ENCODE data around the gene LIM2. TPM values are rescaled to one million over a fixed set of nuclear protein-coding genes. Genes with fewer than 3 reads are reported as not detected.
A peak's percentile ranks its signal among the peaks of the same experiment; 100 is the strongest.

The LIM2 gene
- polyA plus RNA-seq, 2 of the 4 experiments (the other 2 are of a cell fraction), result not detected

DNA sequence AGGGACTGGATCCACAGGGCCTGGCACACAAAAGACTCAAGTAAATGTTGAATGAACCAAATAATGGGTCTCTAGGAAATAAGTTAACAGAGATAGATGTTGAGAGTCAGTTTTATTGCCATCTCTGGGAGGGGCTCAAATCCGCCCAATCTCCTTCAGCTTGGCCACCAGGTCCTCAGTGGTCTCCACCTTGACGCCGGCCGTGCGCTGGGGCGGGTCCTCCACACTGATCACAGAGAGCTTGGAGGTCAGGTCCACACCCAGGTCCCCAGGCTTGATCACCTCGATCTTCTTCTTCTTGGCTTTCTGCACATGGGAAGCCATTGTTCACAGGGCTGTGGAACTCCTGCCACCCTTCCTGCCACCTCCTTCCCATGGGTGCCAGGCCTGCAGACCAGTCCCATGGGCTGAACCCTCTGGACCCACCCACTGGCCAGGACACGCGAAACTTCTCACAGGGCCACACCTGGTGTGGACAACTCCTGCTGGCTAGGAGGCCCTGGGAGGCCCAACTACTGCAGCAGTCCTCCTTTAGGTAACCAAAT lies 42.6 kb downstream of the LIM2 start:
- ATAC-seq (no peak), FAIRE-seq (no peak), DNase-seq (ENCODE audit: low read depth in 1 of 2, low spot score in 1 of 2) (no peak)
- POLR2A ChIA-PET, result no interaction called here
- Histone ChIP-seq H3K4me3 (no peak overlapping the region), H3K4me2 (no peak overlapping the region), H3K9me3 (no peaks in the 10 kb centered on the region), H3K27ac (no peak overlapping the region), H3K4me1 (peaks cover 47% of the 10 kb centered on the region)
- WGBS (ENCODE audit: missing lambda C conversion rate), result 98% methylated on average over 9 of the region's 9 CpGs
- TF ChIP-seq CHD4 (IDR thresholded peaks at IDR 0.05; ENCODE audit: borderline replicate concordance) (no peak), CBX8 (IDR thresholded peaks at IDR 0.05) (no peak), ZFP36 (IDR thresholded peaks at IDR 0.05; ENCODE audit: borderline replicate concordance, partially characterized antibody) (no peak), JUNB (IDR thresholded peaks at IDR 0.05) (no peak), FOSL2 (IDR thresholded peaks at IDR 0.05) (no peak), FOSL2 (CRISPR knock-in tag; IDR thresholded peaks at IDR 0.05) (no peak), KDM1A (IDR thresholded peaks at IDR 0.05; ENCODE audit: low read depth) (no peak), GATA3 (IDR thresholded peaks at IDR 0.05; ENCODE audit: borderline replicate concordance) (no peak), POLR2AphosphoS2 (conservative IDR thresholded peaks at IDR 0.05; ENCODE audit: low read length) (no peak), ZC3H11A (IDR thresholded peaks at IDR 0.05) (no peak), FOXS1 (CRISPR knock-in tag; IDR thresholded peaks at IDR 0.05) (no peak)
- TF ChIP-seq, protein P1, sequence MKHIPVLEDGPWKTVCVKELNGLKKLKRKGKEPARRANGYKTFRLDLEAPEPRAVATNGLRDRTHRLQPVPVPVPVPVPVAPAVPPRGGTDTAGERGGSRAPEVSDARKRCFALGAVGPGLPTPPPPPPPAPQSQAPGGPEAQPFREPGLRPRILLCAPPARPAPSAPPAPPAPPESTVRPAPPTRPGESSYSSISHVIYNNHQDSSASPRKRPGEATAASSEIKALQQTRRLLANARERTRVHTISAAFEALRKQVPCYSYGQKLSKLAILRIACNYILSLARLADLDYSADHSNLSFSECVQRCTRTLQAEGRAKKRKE (CRISPR knock-in tag; IDR thresholded peaks at IDR 0.05; ENCODE audit: low read depth), result no peak
- TF ChIP-seq, protein P2, sequence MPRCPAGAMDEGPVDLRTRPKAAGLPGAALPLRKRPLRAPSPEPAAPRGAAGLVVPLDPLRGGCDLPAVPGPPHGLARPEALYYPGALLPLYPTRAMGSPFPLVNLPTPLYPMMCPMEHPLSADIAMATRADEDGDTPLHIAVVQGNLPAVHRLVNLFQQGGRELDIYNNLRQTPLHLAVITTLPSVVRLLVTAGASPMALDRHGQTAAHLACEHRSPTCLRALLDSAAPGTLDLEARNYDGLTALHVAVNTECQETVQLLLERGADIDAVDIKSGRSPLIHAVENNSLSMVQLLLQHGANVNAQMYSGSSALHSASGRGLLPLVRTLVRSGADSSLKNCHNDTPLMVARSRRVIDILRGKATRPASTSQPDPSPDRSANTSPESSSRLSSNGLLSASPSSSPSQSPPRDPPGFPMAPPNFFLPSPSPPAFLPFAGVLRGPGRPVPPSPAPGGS (IDR thresholded peaks at IDR 0.05), result no peak
- CTCF ChIA-PET, result interaction anchor here (0.8 to 1.1 kb wide), 4 partner anchors 21 to 316 kb away, joined by 3 to 4 read pairs (median 3); partner anchors contain the start of gene ETFB

DNA sequence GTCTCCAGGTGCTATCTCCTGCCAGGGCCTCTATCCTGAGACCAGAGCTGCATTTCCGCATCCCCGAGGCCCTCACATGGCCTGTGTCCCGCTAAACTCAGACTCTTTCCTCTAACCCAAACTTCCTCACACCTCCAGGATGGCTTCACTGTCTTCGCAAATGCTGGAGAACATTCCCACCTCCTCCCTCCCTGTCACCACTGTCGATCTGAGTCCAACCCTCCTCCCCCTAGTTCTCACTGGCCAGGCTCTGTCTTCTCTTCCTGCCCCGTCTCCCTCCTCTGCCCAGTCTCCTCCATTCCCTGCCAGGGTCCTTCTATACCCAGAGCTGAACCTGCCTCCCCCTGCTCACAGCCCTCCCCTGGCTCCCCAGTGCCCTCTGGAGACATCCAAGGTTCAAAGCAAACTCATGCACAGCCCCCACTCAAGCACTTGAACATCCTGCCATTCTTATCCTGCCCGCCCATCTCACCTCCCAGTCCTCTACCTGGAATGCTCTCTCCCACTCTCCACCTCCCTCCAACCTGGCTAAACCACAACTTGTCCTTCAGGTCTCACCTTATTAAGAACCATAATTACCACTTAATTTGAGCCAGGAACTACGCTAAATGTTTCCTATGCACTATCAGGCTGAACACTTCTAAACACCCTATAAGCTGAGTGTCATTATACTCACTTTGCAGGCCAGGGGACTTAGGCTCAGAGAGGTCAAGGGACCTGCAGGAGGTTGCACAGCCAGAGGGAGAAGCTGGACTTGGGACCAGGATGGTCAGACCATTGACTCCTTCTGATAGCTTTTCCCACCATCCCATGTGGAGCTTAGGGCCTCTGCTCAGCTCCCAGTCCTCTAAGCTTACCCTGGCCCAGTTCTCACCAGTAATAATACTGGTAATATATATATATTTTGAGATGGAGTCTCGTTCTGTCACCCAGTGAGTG lies 44.9 kb downstream of the LIM2 start:
- WGBS (ENCODE audit: missing lambda C conversion rate), result 77% methylated on average over 9 of the region's 9 CpGs
- POLR2A ChIA-PET, result interaction anchor here (0.6 to 1.6 kb wide), 3 partner anchors 15 to 25 kb away, joined by 3 to 7 read pairs (median 4); partner anchors contain the start of gene ETFB
- FAIRE-seq (no peak), ATAC-seq (no peak), DNase-seq (ENCODE audit: low read depth in 1 of 2, low spot score in 1 of 2) (no peak)
- Histone ChIP-seq H3K27ac (peak overlapping the region in 1 of 2 experiments; percentile 90; a peak in 3 of 6 replicates), H3K4me3 (no peak overlapping the region), H3K4me1 (peaks cover 40% of the 10 kb centered on the region), H3K9me3 (no peaks in the 10 kb centered on the region), H3K4me2 (peak overlapping the region; percentile 9; the same call in 1 of the 3 replicates)
- CTCF ChIA-PET, result interaction anchor here (1.0 to 5.0 kb wide), 9 partner anchors 10 to 314 kb away, joined by 3 to 46 read pairs (median 3); partner anchors contain the start of gene ETFB
- TF ChIP-seq JUN (IDR thresholded peaks at IDR 0.05) (peak in 1 of 2 experiments; percentile 37; a peak in 1 of 5 replicates), HDAC2 (IDR thresholded peaks at IDR 0.05) (peak; percentile 60; the same call in 1 of the 2 replicates), HOXB5 (CRISPR knock-in tag; IDR thresholded peaks at IDR 0.05) (no peak), TP53 (CRISPR knock-in tag; IDR thresholded peaks at IDR 0.05) (no peak), KDM1A (IDR thresholded peaks at IDR 0.05; ENCODE audit: low read depth) (peak; percentile 85; the same call in 1 of the 2 replicates), ZFP36 (IDR thresholded peaks at IDR 0.05; ENCODE audit: borderline replicate concordance, partially characterized antibody) (peak; percentile 56), CHD4 (IDR thresholded peaks at IDR 0.05; ENCODE audit: borderline replicate concordance) (no peak)
- TF ChIP-seq, protein P2 (IDR thresholded peaks at IDR 0.05), result no peak

All from A549 (cell line).